Measurements from ENCODE around the gene IMP4. TPM values are rescaled to one million over a fixed set of nuclear protein-coding genes. Genes with fewer than 3 reads are reported as not detected.
"Not testable (repeated sequence)": the region's sequence is repeated elsewhere in the genome, so short reads cannot be mapped to it uniquely, and the experiment has no call there.

The IMP4 gene
- total RNA-seq, 3 donors from 2014 or later = 52.7 to 70.4 (median 56.0) TPM

DNA sequence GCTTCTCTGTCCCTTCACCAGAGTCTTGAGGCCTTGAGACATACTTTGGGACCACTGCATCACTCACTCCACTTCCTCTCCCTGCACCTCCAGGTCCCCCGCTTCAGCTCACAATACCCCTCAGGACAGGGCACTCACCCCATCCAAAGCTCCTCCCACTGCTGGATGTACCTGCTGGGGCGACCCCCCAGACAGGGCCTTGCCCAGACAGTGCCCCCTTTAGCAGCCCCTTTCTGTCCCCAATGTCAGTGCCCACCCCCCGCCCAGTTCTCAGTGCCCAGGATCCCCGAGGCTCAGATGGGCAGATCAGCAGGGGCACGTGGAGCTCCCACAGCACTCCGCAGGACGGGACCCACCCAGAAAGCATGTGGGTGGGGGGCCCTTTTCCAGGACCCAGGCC is 23.8 kb upstream of the IMP4 start:
- no peaks in the 10 kb centered on the region for H3K4me1 ChIP-seq (ENCODE audit: low read depth)
- H3K4me3 ChIP-seq = no peak overlapping the region
- H3K36me3 ChIP-seq (ENCODE audit: low read depth) = no peaks in the 10 kb centered on the region
- TF ChIP-seq, protein P1, sequence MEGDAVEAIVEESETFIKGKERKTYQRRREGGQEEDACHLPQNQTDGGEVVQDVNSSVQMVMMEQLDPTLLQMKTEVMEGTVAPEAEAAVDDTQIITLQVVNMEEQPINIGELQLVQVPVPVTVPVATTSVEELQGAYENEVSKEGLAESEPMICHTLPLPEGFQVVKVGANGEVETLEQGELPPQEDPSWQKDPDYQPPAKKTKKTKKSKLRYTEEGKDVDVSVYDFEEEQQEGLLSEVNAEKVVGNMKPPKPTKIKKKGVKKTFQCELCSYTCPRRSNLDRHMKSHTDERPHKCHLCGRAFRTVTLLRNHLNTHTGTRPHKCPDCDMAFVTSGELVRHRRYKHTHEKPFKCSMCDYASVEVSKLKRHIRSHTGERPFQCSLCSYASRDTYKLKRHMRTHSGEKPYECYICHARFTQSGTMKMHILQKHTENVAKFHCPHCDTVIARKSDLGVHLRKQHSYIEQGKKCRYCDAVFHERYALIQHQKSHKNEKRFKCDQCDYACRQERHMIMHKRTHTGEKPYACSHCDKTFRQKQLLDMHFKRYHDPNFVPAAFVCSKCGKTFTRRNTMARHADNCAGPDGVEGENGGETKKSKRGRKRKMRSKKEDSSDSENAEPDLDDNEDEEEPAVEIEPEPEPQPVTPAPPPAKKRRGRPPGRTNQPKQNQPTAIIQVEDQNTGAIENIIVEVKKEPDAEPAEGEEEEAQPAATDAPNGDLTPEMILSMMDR (IDR thresholded peaks at IDR 0.05) = no peak
- intact Hi-C loops (cut with DNase I, micrococcal nuclease) = no loop called here
- ATAC-seq = no peak
- H3K9me3 ChIP-seq = no peaks in the 10 kb centered on the region
- DNase-seq = no peak

DNA sequence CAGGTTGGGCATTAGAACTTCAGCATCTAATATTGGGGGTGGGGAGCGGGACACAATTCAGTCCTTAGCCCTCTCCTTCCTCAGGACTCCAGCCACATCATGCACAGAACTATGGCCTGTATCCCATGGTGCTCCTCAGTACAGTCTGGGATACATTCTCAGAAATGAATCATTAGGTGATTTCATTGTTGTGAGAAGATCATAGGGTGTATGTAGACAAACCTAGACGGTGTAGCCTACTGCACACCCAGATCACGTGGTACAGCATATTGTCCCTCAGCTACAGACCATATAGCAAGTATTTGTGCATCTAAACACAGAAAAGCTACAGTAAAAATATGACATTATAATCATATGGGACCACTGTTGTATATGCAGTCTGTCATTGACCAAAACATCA is 23.2 kb upstream of the IMP4 start:
- Histone ChIP-seq H3K4me3 (no peak overlapping the region), H3K36me3 (ENCODE audit: low read depth) (no peaks in the 10 kb centered on the region), H3K4me1 (ENCODE audit: low read depth) (no peaks in the 10 kb centered on the region), H3K9me3 (no peaks in the 10 kb centered on the region)
- DNase-seq = no peak
- no peak for ATAC-seq
- intact Hi-C loops (cut with DNase I, micrococcal nuclease) = no loop called here
- TF ChIP-seq, protein P1 (IDR thresholded peaks at IDR 0.05) = no peak

DNA sequence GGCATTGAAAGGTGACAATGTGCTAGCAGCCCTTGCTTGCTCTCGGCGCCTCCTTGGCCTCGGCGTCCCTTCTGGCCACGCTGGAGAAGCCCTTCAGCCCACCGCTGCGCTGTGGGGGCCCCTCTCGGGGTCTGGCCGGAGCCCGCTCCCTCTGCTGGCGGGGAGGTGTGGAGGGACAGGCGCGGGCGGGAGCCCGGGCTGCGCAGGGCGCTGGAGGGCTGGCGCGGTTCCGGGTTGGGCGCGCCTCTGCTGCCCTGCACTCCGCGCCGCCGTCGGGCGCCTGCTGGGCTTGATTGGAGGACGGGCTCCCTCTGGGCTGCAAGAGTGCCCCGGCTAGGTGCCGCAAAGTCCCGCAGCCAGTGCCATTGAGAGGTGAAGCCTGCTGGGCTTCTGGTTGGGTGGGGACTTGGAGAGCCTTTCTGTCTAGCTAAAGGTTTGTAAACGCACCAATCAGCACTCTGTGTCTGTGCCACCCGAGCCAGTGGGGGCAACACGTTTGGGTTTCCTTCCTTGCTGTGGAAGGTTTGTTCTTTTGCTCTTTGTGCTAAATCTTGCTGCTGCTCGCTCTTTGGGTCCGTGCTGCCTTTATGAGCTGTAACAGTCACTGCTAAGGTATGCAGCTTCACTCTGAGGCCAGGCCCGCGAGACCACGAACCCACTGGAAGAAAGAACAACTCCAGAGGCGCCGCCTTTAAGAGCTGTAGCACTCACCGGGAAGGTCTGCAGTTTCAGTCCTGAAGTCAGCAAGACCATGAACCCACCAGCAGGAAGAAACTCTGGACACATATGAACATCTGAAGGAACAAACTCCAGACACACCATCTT is 14.8 kb upstream of the IMP4 start:
- no peaks in the 10 kb centered on the region for H3K36me3 ChIP-seq (ENCODE audit: low read depth)
- ATAC-seq = peak; percentile 28
- TF ChIP-seq, protein P1 (IDR thresholded peaks at IDR 0.05) = no peak
- intact Hi-C loops (cut with DNase I, micrococcal nuclease) = no loop called here
- H3K4me3 ChIP-seq = no peak overlapping the region
- no peaks in the 10 kb centered on the region for H3K4me1 ChIP-seq (ENCODE audit: low read depth)
- H3K9me3 ChIP-seq = no peaks in the 10 kb centered on the region
- DNase-seq = no peak

DNA sequence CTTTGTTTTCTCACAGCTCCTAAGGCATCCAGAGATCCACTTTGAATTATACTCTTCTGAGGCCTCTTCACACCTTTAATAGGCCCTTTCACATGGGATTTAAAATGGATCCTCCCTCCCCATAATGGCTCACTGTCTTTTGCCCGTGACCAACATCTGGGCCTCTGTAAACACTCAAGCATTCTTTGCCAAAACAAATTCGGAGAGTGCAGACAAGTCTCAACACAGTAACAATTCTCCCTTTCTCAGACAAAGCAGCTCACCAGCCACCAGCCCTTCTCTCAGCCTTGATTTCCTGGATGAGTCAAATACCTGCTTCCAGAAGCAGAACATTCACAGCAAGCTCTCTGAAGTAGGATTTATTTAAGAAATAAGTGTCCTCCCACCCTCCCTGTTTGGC is 14.0 kb upstream of the IMP4 start:
- H3K36me3 ChIP-seq (ENCODE audit: low read depth) = no peaks in the 10 kb centered on the region
- H3K4me3 ChIP-seq = no peak overlapping the region
- no peaks in the 10 kb centered on the region for H3K4me1 ChIP-seq (ENCODE audit: low read depth)
- DNase-seq (no peak), ATAC-seq (no peak)
- TF ChIP-seq, protein P1 (IDR thresholded peaks at IDR 0.05) = no peak
- intact Hi-C loops (cut with DNase I, micrococcal nuclease) = no loop called here
- H3K9me3 ChIP-seq = no peaks in the 10 kb centered on the region

DNA sequence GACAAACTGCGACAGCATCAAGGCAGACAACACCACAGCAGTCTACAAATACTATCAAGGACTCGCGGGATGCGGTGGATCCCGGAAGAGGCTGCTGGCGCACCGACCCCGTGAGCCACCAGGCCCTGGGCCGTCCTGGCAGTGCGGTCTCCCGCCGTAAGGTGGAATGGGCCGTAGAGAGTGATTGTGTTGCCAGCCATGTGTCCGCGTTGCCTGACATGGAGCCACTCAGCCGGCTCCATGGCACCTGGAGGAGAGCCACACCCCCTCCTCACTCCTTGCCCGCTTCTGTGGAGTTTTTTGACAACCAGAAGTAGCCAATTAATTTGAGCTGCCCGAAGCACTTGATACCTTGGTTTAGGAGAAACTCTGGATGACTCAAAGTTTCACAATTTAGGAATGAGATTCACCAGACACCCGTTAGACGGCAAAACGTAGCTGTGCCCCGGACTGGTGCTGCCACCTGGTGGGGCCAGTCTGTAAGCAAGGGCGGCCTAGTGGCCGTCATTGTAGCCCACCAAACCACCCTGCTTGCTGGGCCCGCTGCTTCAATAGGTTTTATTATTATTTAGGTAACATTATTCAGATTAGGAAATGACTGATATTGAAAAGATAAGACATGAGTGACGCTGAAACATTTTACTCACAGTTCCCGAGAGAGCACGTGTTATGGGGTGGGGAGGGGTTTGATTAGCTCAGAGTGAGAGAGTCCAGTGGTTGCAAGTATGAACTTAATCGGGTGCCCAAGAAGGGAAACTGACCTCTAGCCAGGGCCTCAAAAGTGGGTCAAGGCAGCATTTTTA is 10.2 kb upstream of the IMP4 start:
- TF ChIP-seq, protein P1 (IDR thresholded peaks at IDR 0.05) = peak; percentile 91
- no peaks in the 10 kb centered on the region for H3K9me3 ChIP-seq
- intact Hi-C loops (cut with DNase I, micrococcal nuclease) = loop anchor here (10.0 kb wide), 1 partner anchor 148 kb away; the partner anchor contains the start of genes MZT2B (in 2 of the 2) and SMPD4 (in 2 of the 2)
- no peak overlapping the region for H3K4me3 ChIP-seq
- ATAC-seq (peak; percentile 76), DNase-seq (peak in 2 of 3 donors; percentile 81 to 84)
- H3K4me1 ChIP-seq (ENCODE audit: low read depth) = no peaks in the 10 kb centered on the region
- no peaks in the 10 kb centered on the region for H3K36me3 ChIP-seq (ENCODE audit: low read depth)

DNA sequence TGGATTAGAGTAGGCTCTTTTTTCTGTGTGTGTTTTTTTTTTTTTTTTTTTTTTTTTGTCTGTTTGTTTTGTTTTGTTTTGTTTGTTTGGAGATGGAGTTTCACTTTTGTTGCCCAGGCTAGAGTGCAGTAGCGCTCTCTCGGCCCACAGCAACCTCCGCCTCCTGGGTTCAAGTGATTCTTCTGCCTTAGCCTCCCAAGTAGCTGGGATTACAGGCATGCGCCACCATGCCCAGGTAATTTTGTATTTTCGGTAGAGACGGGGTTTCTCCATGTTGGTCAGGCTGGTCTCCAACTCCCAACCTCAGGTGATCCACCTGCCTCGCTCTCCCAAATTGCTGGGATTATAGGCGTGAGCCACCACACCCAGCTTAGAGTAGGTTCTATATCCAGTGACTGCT is 9.4 kb upstream of the IMP4 start:
- ATAC-seq = not testable (repeated sequence)
- intact Hi-C loops (cut with DNase I, micrococcal nuclease) = loop anchor here (10.0 kb wide), 1 partner anchor 148 kb away; the partner anchor contains the start of genes MZT2B (in 2 of the 2) and SMPD4 (in 2 of the 2)

More for the DNA sequence above, 9.4 kb upstream of the IMP4 start:
- not testable (repeated sequence) for H3K4me1 ChIP-seq (ENCODE audit: low read depth); H3K4me3 ChIP-seq; DNase-seq; H3K9me3 ChIP-seq; H3K36me3 ChIP-seq (ENCODE audit: low read depth)

All from mucosa of descending colon (tissue), 3 donors.